ENCODE data around the gene PSD4. TPM values are rescaled to one million over a fixed set of nuclear protein-coding genes. Genes with fewer than 3 reads are reported as not detected.

The PSD4 gene
- total RNA-seq, 1 experiment from 2014 or later, result 0.60 TPM

DNA sequence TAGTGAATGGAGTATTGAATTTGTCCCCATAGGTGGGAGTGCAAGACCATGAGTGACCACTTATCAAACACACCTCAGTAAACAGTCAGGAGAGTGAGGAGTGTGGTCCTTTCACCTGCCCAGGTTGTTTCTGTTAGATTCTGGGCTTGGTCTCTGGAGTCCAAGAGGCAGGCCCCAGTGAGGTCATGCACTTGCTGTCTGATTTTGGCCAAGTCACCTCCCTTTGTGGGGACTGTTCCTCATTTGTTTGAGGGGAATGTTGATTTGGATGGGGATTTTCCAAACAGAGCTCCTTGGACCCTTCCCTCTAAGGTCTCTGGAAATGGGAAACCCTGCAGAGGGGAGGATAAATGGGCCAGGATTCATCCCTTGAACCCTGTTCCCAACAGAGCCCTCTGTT, 39.1 kb upstream of the PSD4 start:
- no peak for DNase-seq (ENCODE audit: low spot score)
- CTCF ChIA-PET, result interaction anchor here (0.9 kb wide), 1 partner anchor 69 kb away, joined by 3 read pairs; no protein-coding TSS in a partner anchor
- H3K27me3 ChIP-seq (replicated peaks; ENCODE audit: insufficient read depth, low read depth, low read length, poor library complexity), result no peaks in the 10 kb centered on the region
- H3K27ac ChIP-seq (ENCODE audit: low read depth, low read length, poor library complexity, severe bottlenecking), result no peak overlapping the region
- no TSS peak for BruUV-seq (replicated peaks)
- intact Hi-C loops (cut with micrococcal nuclease; ENCODE audit: unreplicated experiment), result loop anchor here (5.0 kb wide), 2 partner anchors 68 to 113 kb away; no protein-coding TSS in a partner anchor
- H3K9me3 ChIP-seq (ENCODE audit: low read depth, low read length, poor library complexity, severe bottlenecking), result no peaks in the 10 kb centered on the region
- POLR2A ChIA-PET (ENCODE audit: low non-redundant PET), result no interaction called here
- no peak overlapping the region for H3K4me3 ChIP-seq (ENCODE audit: low read depth, low read length, poor library complexity, severe bottlenecking)
- no peak for TF ChIP-seq EZH2 (IDR thresholded peaks at IDR 0.05; ENCODE audit: borderline replicate concordance, low read depth, low read length, poor library complexity, severe bottlenecking)
- TF ChIP-seq, protein P1, sequence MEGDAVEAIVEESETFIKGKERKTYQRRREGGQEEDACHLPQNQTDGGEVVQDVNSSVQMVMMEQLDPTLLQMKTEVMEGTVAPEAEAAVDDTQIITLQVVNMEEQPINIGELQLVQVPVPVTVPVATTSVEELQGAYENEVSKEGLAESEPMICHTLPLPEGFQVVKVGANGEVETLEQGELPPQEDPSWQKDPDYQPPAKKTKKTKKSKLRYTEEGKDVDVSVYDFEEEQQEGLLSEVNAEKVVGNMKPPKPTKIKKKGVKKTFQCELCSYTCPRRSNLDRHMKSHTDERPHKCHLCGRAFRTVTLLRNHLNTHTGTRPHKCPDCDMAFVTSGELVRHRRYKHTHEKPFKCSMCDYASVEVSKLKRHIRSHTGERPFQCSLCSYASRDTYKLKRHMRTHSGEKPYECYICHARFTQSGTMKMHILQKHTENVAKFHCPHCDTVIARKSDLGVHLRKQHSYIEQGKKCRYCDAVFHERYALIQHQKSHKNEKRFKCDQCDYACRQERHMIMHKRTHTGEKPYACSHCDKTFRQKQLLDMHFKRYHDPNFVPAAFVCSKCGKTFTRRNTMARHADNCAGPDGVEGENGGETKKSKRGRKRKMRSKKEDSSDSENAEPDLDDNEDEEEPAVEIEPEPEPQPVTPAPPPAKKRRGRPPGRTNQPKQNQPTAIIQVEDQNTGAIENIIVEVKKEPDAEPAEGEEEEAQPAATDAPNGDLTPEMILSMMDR (conservative IDR thresholded peaks at IDR 0.05; ENCODE audit: low read depth, low read length), result no peak
- no peaks in the 10 kb centered on the region for H3K4me1 ChIP-seq (ENCODE audit: insufficient read depth, low read length, poor library complexity, severe bottlenecking)
- H3K36me3 ChIP-seq (ENCODE audit: insufficient read depth, low read length, poor library complexity, severe bottlenecking), result no peaks in the 10 kb centered on the region

DNA sequence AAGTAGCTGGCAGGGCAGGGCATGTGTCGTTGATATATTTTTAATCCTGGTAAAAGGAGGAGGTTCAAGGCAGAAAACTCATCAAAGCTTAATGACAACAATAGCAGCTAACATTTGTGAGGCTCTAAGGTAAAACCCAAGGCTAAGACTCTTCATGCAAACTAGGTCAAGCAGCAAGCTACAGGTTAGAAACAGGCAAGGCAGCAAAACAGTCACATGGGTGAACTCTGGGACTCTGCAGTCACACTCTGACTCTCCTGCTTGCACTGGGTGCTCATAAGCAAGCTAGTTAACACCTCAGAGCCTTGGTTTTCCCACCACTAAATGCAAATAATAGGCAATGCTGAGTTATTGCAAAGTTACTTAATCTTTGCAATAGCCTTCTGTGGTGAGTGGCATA, 38.5 kb upstream of the PSD4 start:
- no peak overlapping the region for H3K27ac ChIP-seq (ENCODE audit: low read depth, low read length, poor library complexity, severe bottlenecking)
- TF ChIP-seq, protein P1 (conservative IDR thresholded peaks at IDR 0.05; ENCODE audit: low read depth, low read length), result no peak
- TF ChIP-seq EZH2 (IDR thresholded peaks at IDR 0.05; ENCODE audit: borderline replicate concordance, low read depth, low read length, poor library complexity, severe bottlenecking), result no peak
- no peaks in the 10 kb centered on the region for H3K4me1 ChIP-seq (ENCODE audit: insufficient read depth, low read length, poor library complexity, severe bottlenecking)
- H3K36me3 ChIP-seq (ENCODE audit: insufficient read depth, low read length, poor library complexity, severe bottlenecking), result no peaks in the 10 kb centered on the region
- POLR2A ChIA-PET (ENCODE audit: low non-redundant PET), result no interaction called here
- CTCF ChIA-PET, result interaction anchor here (0.9 to 2.2 kb wide), 2 partner anchors 69 to 255 kb away, joined by 3 to 8 read pairs; no protein-coding TSS in a partner anchor
- BruUV-seq (replicated peaks), result no TSS peak
- intact Hi-C loops (cut with micrococcal nuclease; ENCODE audit: unreplicated experiment), result loop anchor here (5.0 kb wide), 2 partner anchors 67 to 112 kb away; no protein-coding TSS in a partner anchor
- DNase-seq (ENCODE audit: low spot score), result no peak
- no peaks in the 10 kb centered on the region for H3K27me3 ChIP-seq (replicated peaks; ENCODE audit: insufficient read depth, low read depth, low read length, poor library complexity)
- no peak overlapping the region for H3K4me3 ChIP-seq (ENCODE audit: low read depth, low read length, poor library complexity, severe bottlenecking)
- no peaks in the 10 kb centered on the region for H3K9me3 ChIP-seq (ENCODE audit: low read depth, low read length, poor library complexity, severe bottlenecking)

DNA sequence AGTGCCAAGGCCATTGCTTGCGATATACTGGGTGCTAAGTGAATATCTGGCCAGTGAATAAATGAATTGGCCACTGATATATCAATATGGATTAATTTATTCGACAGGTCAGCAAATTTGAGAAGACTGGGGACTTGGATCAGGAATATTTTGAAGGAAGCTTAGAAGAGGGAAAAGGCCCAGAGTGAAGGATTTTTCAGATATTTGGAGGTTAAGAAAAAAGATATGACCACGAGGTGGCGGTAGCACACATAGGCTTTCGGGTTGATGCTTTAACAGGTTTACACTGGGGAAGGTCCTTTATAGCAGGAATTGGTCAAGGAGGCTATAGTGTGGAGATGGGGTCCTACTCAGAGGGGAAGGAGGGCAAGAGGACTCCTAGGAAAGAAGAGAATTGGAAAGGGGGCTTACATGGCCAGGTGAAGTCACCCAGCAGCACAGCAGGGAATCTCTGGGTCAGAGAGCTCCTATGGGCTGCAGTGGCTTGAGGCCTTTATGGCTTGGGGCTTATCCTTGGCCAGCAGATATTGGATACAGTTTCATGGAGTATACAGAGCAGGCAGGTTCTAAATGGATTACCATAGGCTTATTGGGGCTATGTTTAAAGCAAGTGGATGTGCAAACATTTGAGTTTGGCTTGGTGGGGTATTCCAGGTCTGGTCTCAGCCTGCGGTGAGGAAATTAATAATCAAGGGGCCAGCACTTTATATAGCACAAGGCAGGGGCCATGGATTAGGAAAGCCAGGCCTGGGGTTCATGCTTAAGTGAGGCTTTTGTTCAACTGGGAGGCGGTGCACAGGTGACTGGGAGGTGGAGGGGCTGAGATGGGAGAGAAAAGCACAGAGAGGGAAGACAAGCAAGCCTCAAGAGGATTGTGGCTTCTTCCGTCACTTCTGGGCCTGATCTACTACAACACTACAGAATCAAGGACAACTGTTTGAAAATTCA, 36.7 kb upstream of the PSD4 start:
- intact Hi-C loops (cut with micrococcal nuclease; ENCODE audit: unreplicated experiment), result loop anchor here (1.0 to 5.0 kb wide), 3 partner anchors 65 to 253 kb away; no protein-coding TSS in a partner anchor
- H3K27me3 ChIP-seq (replicated peaks; ENCODE audit: insufficient read depth, low read depth, low read length, poor library complexity), result no peaks in the 10 kb centered on the region
- DNase-seq (ENCODE audit: low spot score), result peak; percentile 46
- no peaks in the 10 kb centered on the region for H3K36me3 ChIP-seq (ENCODE audit: insufficient read depth, low read length, poor library complexity, severe bottlenecking)
- no peak for TF ChIP-seq EZH2 (IDR thresholded peaks at IDR 0.05; ENCODE audit: borderline replicate concordance, low read depth, low read length, poor library complexity, severe bottlenecking)
- TF ChIP-seq, protein P1 (conservative IDR thresholded peaks at IDR 0.05; ENCODE audit: low read depth, low read length), result peak; percentile 78
- no peak overlapping the region for H3K27ac ChIP-seq (ENCODE audit: low read depth, low read length, poor library complexity, severe bottlenecking)
- ChIA-PET CTCF (interaction anchor here (0.6 to 2.2 kb wide), 7 partner anchors 19 to 253 kb away, joined by 3 to 8 read pairs (median 4); no protein-coding TSS in a partner anchor), POLR2A (ENCODE audit: low non-redundant PET) (no interaction called here)
- no peaks in the 10 kb centered on the region for H3K4me1 ChIP-seq (ENCODE audit: insufficient read depth, low read length, poor library complexity, severe bottlenecking)
- no TSS peak for BruUV-seq (replicated peaks)
- no peaks in the 10 kb centered on the region for H3K9me3 ChIP-seq (ENCODE audit: low read depth, low read length, poor library complexity, severe bottlenecking)
- H3K4me3 ChIP-seq (ENCODE audit: low read depth, low read length, poor library complexity, severe bottlenecking), result no peak overlapping the region
